ENCODE data around the gene RFX6. TPM values are rescaled to one million over a fixed set of nuclear protein-coding genes. Genes with fewer than 3 reads are reported as not detected.
A peak's percentile ranks its signal among the peaks of the same experiment; 100 is the strongest.
"Not testable (repeated sequence)": the region's sequence is repeated elsewhere in the genome, so short reads cannot be mapped to it uniquely, and the experiment has no call there.

Gene RFX6
- total RNA-seq (2014; rRNA removed; shearing (Covaris generic)), result not detected in 2 replicates

GRCh38 chr6:116876635-116877611, at the start of gene RFX6:
TSS of gene RFX6 (plus strand) at chr6:116877242. CDS start at chr6:116877276, 34 bp downstream.
- no peak for DNase-seq (ENCODE audit: low read depth)

GRCh38 chr6:116827561-116828240, 49.3 kb upstream of the RFX6 start:
- no peak for DNase-seq (ENCODE audit: low read depth)

GRCh38 chr6:116828983-116829382, 48.1 kb upstream of the RFX6 start, which contains the start of gene GPRC6A:
TSS of gene GPRC6A (minus strand) at chr6:116829083. CDS start at chr6:116829013, 70 bp downstream.
- DNase-seq (ENCODE audit: low read depth), result no peak

GRCh38 chr6:116834526-116834925, 42.5 kb upstream of the RFX6 start:
- DNase-seq (ENCODE audit: low read depth), result not testable (repeated sequence)

- DNase-seq (ENCODE audit: low read depth), result no peak
These were observed 40.3 kb upstream of the RFX6 start for GRCh38 chr6:116836606-116837342.

GRCh38 chr6:116840091-116840490, 37.0 kb upstream of the RFX6 start:
- peak; percentile 57 for DNase-seq (ENCODE audit: low read depth)

- DNase-seq (ENCODE audit: low read depth), result no peak
These were observed 34.6 kb upstream of the RFX6 start for GRCh38 chr6:116842459-116842858.

GRCh38 chr6:116847227-116847626, 29.8 kb upstream of the RFX6 start:
- peak; percentile 22 for DNase-seq (ENCODE audit: low read depth)

- no peak for DNase-seq (ENCODE audit: low read depth)
These were observed 19.0 kb upstream of the RFX6 start for GRCh38 chr6:116858060-116858459.

- no peak for DNase-seq (ENCODE audit: low read depth)
These were observed 17.8 kb upstream of the RFX6 start for GRCh38 chr6:116859264-116859663.

GRCh38 chr6:116866281-116866871, 10.7 kb upstream of the RFX6 start:
- no peak for DNase-seq (ENCODE audit: low read depth)

- DNase-seq (ENCODE audit: low read depth), result no peak
These were observed 4.3 kb upstream of the RFX6 start for GRCh38 chr6:116872771-116873170.

- DNase-seq (ENCODE audit: low read depth), result no peak
These were observed 935 bp upstream of the RFX6 start for GRCh38 chr6:116876107-116876506.

GRCh38 chr6:116877743-116878142, 701 bp downstream of the RFX6 start:
- DNase-seq (ENCODE audit: low read depth), result no peak

GRCh38 chr6:116881236-116881635, 4.2 kb downstream of the RFX6 start:
- DNase-seq (ENCODE audit: low read depth), result no peak

GRCh38 chr6:116883005-116883404, 6.0 kb downstream of the RFX6 start:
- peak; percentile 7 for DNase-seq (ENCODE audit: low read depth)

GRCh38 chr6:116884530-116884929, 7.5 kb downstream of the RFX6 start:
- no peak for DNase-seq (ENCODE audit: low read depth)

GRCh38 chr6:116887168-116887567, 10.1 kb downstream of the RFX6 start:
- DNase-seq (ENCODE audit: low read depth), result no peak

GRCh38 chr6:116887894-116888293, 10.9 kb downstream of the RFX6 start:
- DNase-seq (ENCODE audit: low read depth), result no peak

- no peak for DNase-seq (ENCODE audit: low read depth)
These were observed 11.8 kb downstream of the RFX6 start for GRCh38 chr6:116888732-116889360.

- no peak for DNase-seq (ENCODE audit: low read depth)
These were observed 17.6 kb downstream of the RFX6 start for GRCh38 chr6:116894669-116895068.

Measured in M059J (cell line).